Fibroblast of skin of right biceps (primary cell): ENCODE results near the gene RESP18.
A peak's percentile ranks its signal among the peaks of the same experiment; 100 is the strongest.
"Not testable (repeated sequence)": the region's sequence is repeated elsewhere in the genome, so short reads cannot be mapped to it uniquely, and the experiment has no call there.

Source experiments
- DNase-seq: peaks from one replicate; pipeline ENCODE4 v3.0.0-alpha.2; 2013

RESP18 gene

GRCh38 chr2:219291394-219291793 is 41.1 kb downstream of the RESP18 start:
- no peak for DNase-seq

GRCh38 chr2:219290381-219291171 is 42.0 kb downstream of the RESP18 start:
- DNase-seq, result no peak

- DNase-seq, result peak; percentile 84
Observed at GRCh38 chr2:219289537-219290361, 42.8 kb downstream of the RESP18 start.

- DNase-seq, result no peak
Observed at GRCh38 chr2:219289195-219289536, 43.4 kb downstream of the RESP18 start.

GRCh38 chr2:219287580-219288265 is 44.8 kb downstream of the RESP18 start:
- no peak for DNase-seq

GRCh38 chr2:219287116-219287440 is 45.5 kb downstream of the RESP18 start:
- DNase-seq, result not testable (repeated sequence)

- DNase-seq, result no peak
Observed at GRCh38 chr2:219286436-219287115, 46.0 kb downstream of the RESP18 start.

GRCh38 chr2:219285894-219286425 is 46.6 kb downstream of the RESP18 start:
- DNase-seq, result peak; percentile 75

GRCh38 chr2:219285373-219285735 is 47.2 kb downstream of the RESP18 start:
- no peak for DNase-seq

GRCh38 chr2:219284501-219285372 is 47.8 kb downstream of the RESP18 start:
- DNase-seq, result peak; percentile 27

GRCh38 chr2:219282943-219283581 is 49.5 kb downstream of the RESP18 start:
- no peak for DNase-seq

GRCh38 chr2:219282375-219282774 is 50.2 kb downstream of the RESP18 start:
- DNase-seq, result no peak

GRCh38 chr2:219281588-219281987 is 51.0 kb downstream of the RESP18 start:
- no peak for DNase-seq

- DNase-seq, result no peak
Observed at GRCh38 chr2:219280651-219281050, 51.9 kb downstream of the RESP18 start.

- no peak for DNase-seq
Observed at GRCh38 chr2:219279916-219280516, 52.5 kb downstream of the RESP18 start.

- peak; percentile 100 for DNase-seq
Observed at GRCh38 chr2:219279151-219279915, 53.2 kb downstream of the RESP18 start, which contains the start of gene DNAJB2. Gene DNAJB2 (plus strand): TSS chr2:219279366. CDS start chr2:219279834, 468 bp downstream.

- no peak for DNase-seq
Observed at GRCh38 chr2:219278655-219279150, 53.8 kb downstream of the RESP18 start.

- DNase-seq, result peak; percentile 85
Observed at GRCh38 chr2:219277703-219278654, 54.6 kb downstream of the RESP18 start.
